Measurements from ENCODE around the gene DSG3. TPM values are rescaled to one million over a fixed set of nuclear protein-coding genes. Genes with fewer than 3 reads are reported as not detected.

The DSG3 gene
- total RNA-seq, 1 donor from 2014 or later, result not detected

DNA sequence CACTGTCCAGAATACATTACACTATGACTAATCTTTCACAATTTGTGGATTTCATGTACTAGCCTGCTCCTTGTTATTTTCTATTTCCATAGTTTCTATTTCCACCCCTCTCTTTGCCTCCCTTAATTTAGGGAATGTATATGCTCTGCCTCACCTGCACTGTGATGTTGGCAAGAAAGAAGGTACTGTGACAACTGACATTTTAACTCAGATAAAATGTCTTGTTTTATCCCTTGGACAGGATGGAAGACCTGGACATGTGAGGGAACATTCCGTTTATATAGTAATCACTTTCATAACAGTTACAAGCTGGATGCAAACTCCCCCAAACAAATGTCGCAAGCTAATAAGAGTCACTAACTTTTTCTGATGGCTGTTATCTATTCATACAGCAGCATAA is 21.5 kb upstream of the DSG3 start:
- Mint-ChIP-seq H3K27me3 (ENCODE audit: unreplicated experiment) (peaks cover 15% of the 10 kb centered on the region), H3K9me3 (ENCODE audit: unreplicated experiment) (no peaks in the 10 kb centered on the region), H3K4me3 (ENCODE audit: unreplicated experiment) (no peak overlapping the region), H3K4me1 (ENCODE audit: unreplicated experiment) (no peaks in the 10 kb centered on the region), H3K36me3 (ENCODE audit: unreplicated experiment) (no peaks in the 10 kb centered on the region), H3K27ac (ENCODE audit: unreplicated experiment) (no peak overlapping the region)
- TF ChIP-seq, protein P1, sequence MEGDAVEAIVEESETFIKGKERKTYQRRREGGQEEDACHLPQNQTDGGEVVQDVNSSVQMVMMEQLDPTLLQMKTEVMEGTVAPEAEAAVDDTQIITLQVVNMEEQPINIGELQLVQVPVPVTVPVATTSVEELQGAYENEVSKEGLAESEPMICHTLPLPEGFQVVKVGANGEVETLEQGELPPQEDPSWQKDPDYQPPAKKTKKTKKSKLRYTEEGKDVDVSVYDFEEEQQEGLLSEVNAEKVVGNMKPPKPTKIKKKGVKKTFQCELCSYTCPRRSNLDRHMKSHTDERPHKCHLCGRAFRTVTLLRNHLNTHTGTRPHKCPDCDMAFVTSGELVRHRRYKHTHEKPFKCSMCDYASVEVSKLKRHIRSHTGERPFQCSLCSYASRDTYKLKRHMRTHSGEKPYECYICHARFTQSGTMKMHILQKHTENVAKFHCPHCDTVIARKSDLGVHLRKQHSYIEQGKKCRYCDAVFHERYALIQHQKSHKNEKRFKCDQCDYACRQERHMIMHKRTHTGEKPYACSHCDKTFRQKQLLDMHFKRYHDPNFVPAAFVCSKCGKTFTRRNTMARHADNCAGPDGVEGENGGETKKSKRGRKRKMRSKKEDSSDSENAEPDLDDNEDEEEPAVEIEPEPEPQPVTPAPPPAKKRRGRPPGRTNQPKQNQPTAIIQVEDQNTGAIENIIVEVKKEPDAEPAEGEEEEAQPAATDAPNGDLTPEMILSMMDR (IDR thresholded peaks at IDR 0.05), result no peak
- no peak for DNase-seq (ENCODE audit: extremely low spot score, unreplicated experiment)

DNA sequence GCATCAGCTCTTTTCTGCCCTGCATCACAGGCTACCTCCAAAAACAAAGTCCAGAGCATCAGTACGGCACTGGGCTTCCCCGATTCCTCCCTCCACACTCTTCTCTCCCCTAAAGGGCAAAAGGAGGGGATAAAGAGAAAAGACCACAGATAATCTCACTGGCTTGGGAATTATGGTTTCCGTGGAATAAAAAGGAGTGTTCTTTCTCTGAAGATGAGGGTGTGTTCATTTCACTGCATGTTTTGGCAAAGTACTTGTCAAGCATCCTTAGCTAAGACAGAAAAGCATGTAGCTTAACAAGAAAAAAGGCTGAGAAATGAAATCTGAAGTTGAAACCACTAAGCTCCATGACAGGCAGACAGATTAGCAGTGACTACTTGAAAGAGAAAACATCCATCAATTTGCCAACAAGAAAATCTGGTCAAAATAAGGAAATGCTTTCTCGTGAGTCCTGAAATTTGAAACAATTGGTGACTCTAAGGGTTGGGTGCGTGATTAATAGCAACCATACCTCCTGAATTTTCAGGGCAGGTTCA is 20.6 kb upstream of the DSG3 start:
- no peak for DNase-seq (ENCODE audit: extremely low spot score, unreplicated experiment)
- Mint-ChIP-seq H3K27ac (ENCODE audit: unreplicated experiment) (no peak overlapping the region), H3K27me3 (ENCODE audit: unreplicated experiment) (peaks cover 15% of the 10 kb centered on the region), H3K4me3 (ENCODE audit: unreplicated experiment) (no peak overlapping the region), H3K9me3 (ENCODE audit: unreplicated experiment) (peaks cover 3% of the 10 kb centered on the region), H3K4me1 (ENCODE audit: unreplicated experiment) (no peaks in the 10 kb centered on the region), H3K36me3 (ENCODE audit: unreplicated experiment) (no peaks in the 10 kb centered on the region)
- TF ChIP-seq, protein P1 (IDR thresholded peaks at IDR 0.05), result no peak

DNA sequence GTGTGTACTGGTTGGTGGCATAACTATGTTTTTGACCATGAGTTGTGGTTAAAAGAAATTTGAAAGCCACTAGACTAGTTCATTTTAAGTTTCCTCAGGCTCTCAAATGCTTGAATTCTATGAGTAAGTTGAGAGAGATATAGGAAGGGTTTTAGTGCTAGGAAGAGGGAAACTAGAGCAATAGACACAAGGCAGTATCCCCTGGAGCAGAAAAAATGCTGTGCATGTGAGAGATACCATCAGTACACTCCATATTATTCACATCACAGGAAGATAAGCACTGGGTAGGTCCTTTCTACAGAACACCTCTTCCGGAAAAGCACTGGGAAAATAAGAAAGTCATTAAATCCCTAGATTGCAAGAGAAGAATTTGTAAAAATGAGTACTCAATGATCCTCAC is 19.3 kb upstream of the DSG3 start:
- H3K27ac Mint-ChIP-seq (ENCODE audit: unreplicated experiment), result no peak overlapping the region
- DNase-seq (ENCODE audit: extremely low spot score, unreplicated experiment), result no peak
- H3K4me1 Mint-ChIP-seq (ENCODE audit: unreplicated experiment), result no peaks in the 10 kb centered on the region
- peaks cover 12% of the 10 kb centered on the region for H3K9me3 Mint-ChIP-seq (ENCODE audit: unreplicated experiment)
- TF ChIP-seq, protein P1 (IDR thresholded peaks at IDR 0.05), result no peak
- peaks cover 15% of the 10 kb centered on the region for H3K27me3 Mint-ChIP-seq (ENCODE audit: unreplicated experiment)
- H3K36me3 Mint-ChIP-seq (ENCODE audit: unreplicated experiment), result no peaks in the 10 kb centered on the region
- H3K4me3 Mint-ChIP-seq (ENCODE audit: unreplicated experiment), result no peak overlapping the region

DNA sequence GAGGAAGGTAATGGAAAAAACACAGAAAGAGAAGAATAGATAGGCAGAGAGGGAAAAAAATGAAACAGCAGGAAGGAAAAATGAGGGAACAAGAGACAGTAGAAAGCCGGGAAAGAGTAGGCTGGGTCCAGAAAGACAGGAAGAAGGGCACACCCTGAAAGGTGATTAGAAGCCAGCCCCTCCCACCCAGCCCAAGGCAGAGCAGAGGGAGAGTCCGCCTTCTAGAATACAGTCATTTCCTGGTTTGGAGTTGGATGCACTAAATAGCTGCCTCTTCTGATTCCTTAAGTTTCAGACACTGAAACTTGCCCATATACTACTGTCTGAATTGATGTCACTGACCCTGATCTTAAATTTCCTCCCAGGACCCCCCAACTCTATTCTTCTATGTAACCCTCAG is 17.9 kb upstream of the DSG3 start:
- no peak for DNase-seq (ENCODE audit: extremely low spot score, unreplicated experiment)
- Mint-ChIP-seq H3K4me3 (ENCODE audit: unreplicated experiment) (no peak overlapping the region), H3K36me3 (ENCODE audit: unreplicated experiment) (no peaks in the 10 kb centered on the region), H3K9me3 (ENCODE audit: unreplicated experiment) (peaks cover 12% of the 10 kb centered on the region), H3K27me3 (ENCODE audit: unreplicated experiment) (peaks cover 14% of the 10 kb centered on the region), H3K27ac (ENCODE audit: unreplicated experiment) (no peak overlapping the region), H3K4me1 (ENCODE audit: unreplicated experiment) (no peaks in the 10 kb centered on the region)
- TF ChIP-seq, protein P1 (IDR thresholded peaks at IDR 0.05), result no peak

DNA sequence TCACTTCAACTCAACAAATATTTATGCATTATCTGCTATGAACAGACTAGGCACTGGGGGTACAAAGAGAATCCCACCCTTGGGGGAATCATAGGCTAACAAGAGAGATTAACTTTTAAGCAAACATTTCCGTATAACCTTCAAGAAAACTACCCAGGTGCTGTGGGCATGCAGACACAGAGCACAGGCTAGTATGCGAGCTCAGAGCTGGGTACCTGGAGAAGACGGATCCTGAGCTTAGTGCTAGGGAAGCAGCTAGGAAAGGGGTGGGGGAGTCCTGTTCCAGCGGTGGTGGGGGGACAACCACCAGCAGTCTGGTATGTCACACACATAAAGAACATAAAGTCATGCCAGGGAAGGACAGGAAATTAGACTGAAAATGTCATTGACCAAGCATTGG is 17.5 kb upstream of the DSG3 start:
- Mint-ChIP-seq H3K9me3 (ENCODE audit: unreplicated experiment) (peaks cover 12% of the 10 kb centered on the region), H3K36me3 (ENCODE audit: unreplicated experiment) (no peaks in the 10 kb centered on the region), H3K27ac (ENCODE audit: unreplicated experiment) (no peak overlapping the region), H3K27me3 (ENCODE audit: unreplicated experiment) (peaks cover 15% of the 10 kb centered on the region), H3K4me1 (ENCODE audit: unreplicated experiment) (no peaks in the 10 kb centered on the region), H3K4me3 (ENCODE audit: unreplicated experiment) (no peak overlapping the region)
- DNase-seq (ENCODE audit: extremely low spot score, unreplicated experiment), result no peak
- TF ChIP-seq, protein P1 (IDR thresholded peaks at IDR 0.05), result no peak

All from osteocyte (in vitro differentiated cells).